ENCODE data around the gene FOCAD.

- no peak for TF ChIP-seq CTCF (IDR thresholded peaks at IDR 0.05)
- TF ChIP-seq POLR2A (IDR thresholded peaks at IDR 0.05), result no peak
Observed at GRCh38 chr9:21042466-21042865, 358.4 kb downstream of the FOCAD start.

Data from body of pancreas (tissue), 4 donors.